ENCODE results near the gene GPC5. TPM values are rescaled to one million over a fixed set of nuclear protein-coding genes. Genes with fewer than 3 reads are reported as not detected.

The GPC5 gene
- total RNA-seq, 1 donor from 2014 or later, result 8.7 TPM

- Histone ChIP-seq H3K27me3 (ENCODE audit: low read depth) (no peaks in the 10 kb centered on the region), H3K36me3 (no peaks in the 10 kb centered on the region), H3K9me3 (no peaks in the 10 kb centered on the region), H3K4me1 (no peaks in the 10 kb centered on the region), H3K27ac (no peak overlapping the region), H3K4me3 (no peak overlapping the region)
- DNase-seq, result no peak
- intact Hi-C loops (cut with DNase I), result no loop called here
- ATAC-seq, result no peak
- TF ChIP-seq, protein P1, sequence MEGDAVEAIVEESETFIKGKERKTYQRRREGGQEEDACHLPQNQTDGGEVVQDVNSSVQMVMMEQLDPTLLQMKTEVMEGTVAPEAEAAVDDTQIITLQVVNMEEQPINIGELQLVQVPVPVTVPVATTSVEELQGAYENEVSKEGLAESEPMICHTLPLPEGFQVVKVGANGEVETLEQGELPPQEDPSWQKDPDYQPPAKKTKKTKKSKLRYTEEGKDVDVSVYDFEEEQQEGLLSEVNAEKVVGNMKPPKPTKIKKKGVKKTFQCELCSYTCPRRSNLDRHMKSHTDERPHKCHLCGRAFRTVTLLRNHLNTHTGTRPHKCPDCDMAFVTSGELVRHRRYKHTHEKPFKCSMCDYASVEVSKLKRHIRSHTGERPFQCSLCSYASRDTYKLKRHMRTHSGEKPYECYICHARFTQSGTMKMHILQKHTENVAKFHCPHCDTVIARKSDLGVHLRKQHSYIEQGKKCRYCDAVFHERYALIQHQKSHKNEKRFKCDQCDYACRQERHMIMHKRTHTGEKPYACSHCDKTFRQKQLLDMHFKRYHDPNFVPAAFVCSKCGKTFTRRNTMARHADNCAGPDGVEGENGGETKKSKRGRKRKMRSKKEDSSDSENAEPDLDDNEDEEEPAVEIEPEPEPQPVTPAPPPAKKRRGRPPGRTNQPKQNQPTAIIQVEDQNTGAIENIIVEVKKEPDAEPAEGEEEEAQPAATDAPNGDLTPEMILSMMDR (IDR thresholded peaks at IDR 0.05), result no peak
Observed at GRCh38 chr13:91576590-91576989, 178.2 kb downstream of the GPC5 start.

DNA sequence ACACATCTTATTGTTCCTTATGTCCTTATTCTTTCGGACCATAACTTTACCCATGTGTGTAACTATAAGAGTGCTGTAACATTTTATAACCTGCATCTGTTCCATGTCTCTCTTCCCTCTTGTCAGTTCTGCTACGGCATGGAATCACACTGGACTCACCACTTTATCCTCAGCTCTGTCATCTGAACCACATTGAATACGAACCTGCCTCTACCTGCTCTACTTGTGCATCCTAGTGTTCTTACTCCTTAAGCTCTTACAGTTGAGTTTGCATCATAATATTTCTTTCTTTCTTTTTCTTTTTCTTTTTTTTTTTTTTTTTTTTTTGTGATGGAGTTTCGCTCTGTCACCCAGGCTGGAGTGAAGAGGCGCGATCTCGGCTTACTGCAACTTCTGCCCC, 180.9 kb downstream of the GPC5 start:
- DNase-seq (no peak), ATAC-seq (no peak)
- no peaks in the 10 kb centered on the region for H3K36me3 ChIP-seq
- H3K9me3 ChIP-seq, result no peaks in the 10 kb centered on the region
- no peaks in the 10 kb centered on the region for H3K4me1 ChIP-seq
- H3K27me3 ChIP-seq (ENCODE audit: low read depth), result no peaks in the 10 kb centered on the region
- no peak overlapping the region for H3K27ac ChIP-seq
- intact Hi-C loops (cut with DNase I), result no loop called here
- TF ChIP-seq, protein P1 (IDR thresholded peaks at IDR 0.05), result no peak
- H3K4me3 ChIP-seq, result no peak overlapping the region

DNA sequence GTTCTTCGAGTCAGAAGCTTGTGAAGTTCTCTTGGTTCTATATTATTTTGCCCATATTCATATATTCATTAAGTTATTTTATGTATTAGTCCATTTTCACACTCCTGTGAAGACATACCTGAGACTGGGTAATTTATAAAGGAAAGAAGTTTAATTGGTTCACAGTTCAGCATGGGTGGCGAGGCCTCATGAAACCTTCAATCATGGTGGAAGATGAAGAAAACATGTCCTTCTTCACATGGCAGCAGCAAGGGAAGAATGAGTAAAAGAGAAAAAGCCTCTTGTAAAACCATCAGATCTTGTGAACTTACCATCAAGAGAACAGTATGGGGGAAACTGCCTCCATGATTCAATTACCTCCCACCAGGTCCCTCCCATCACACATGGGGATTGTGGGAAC, 182.3 kb downstream of the GPC5 start:
- H3K36me3 ChIP-seq, result no peaks in the 10 kb centered on the region
- TF ChIP-seq, protein P1 (IDR thresholded peaks at IDR 0.05), result no peak
- no peak for ATAC-seq
- intact Hi-C loops (cut with DNase I), result no loop called here
- no peaks in the 10 kb centered on the region for H3K4me1 ChIP-seq
- no peaks in the 10 kb centered on the region for H3K9me3 ChIP-seq
- no peak for DNase-seq
- no peak overlapping the region for H3K4me3 ChIP-seq
- H3K27me3 ChIP-seq (ENCODE audit: low read depth), result no peaks in the 10 kb centered on the region
- no peak overlapping the region for H3K27ac ChIP-seq

DNA sequence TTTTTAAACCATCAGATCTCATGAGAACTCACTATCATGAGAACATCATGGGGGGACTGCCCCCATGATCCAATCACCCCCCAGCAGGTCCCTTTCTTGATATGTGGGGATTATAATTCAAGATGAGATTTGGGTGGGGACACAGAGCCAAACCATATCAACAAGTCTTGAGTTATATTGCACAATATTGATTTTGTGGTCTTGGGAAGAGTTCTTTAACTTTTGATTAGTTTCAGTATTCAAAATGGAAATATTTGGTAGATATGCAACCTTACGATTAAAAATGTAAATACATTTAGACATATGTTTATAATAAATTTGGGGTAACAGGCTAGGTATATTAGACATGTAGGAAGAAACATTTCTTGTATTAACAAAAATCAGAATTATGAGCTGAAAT, 188.2 kb downstream of the GPC5 start:
- TF ChIP-seq, protein P1 (IDR thresholded peaks at IDR 0.05), result no peak
- intact Hi-C loops (cut with DNase I), result no loop called here
- DNase-seq (no peak), ATAC-seq (no peak)
- H3K4me1 ChIP-seq, result no peaks in the 10 kb centered on the region
- H3K36me3 ChIP-seq, result no peaks in the 10 kb centered on the region
- H3K4me3 ChIP-seq, result no peak overlapping the region
- H3K27me3 ChIP-seq (ENCODE audit: low read depth), result no peaks in the 10 kb centered on the region
- no peaks in the 10 kb centered on the region for H3K9me3 ChIP-seq
- no peak overlapping the region for H3K27ac ChIP-seq

- intact Hi-C loops (cut with DNase I), result no loop called here
- no peak for ATAC-seq
- TF ChIP-seq, protein P1 (IDR thresholded peaks at IDR 0.05), result no peak
- Histone ChIP-seq H3K4me3 (no peak overlapping the region), H3K4me1 (no peaks in the 10 kb centered on the region), H3K27ac (no peak overlapping the region), H3K27me3 (ENCODE audit: low read depth) (no peaks in the 10 kb centered on the region), H3K36me3 (no peaks in the 10 kb centered on the region), H3K9me3 (no peaks in the 10 kb centered on the region)
- DNase-seq, result no peak
Observed at GRCh38 chr13:91588541-91588940, 190.1 kb downstream of the GPC5 start.
